ENCODE data around the gene GRID1. TPM values are rescaled to one million over a fixed set of nuclear protein-coding genes. Genes with fewer than 3 reads are reported as not detected.
A peak's percentile ranks its signal among the peaks of the same experiment; 100 is the strongest.

Gene GRID1
- polyA plus RNA-seq, 1 of the 3 experiments (the other 2 are of a cell fraction), result 0.13 TPM

- no peaks in the 10 kb centered on the region for H3K9me2 ChIP-seq
- no peak for DNase-seq
- no peak overlapping the region for H3K27ac ChIP-seq (ENCODE audit: low read depth in 2 of 2, low read length in 1 of 2)
- H3K27me3 ChIP-seq (ENCODE audit: insufficient read depth), result no peaks in the 10 kb centered on the region
- no peak overlapping the region for H3K9ac ChIP-seq
- H3K36me3 ChIP-seq (replicated peaks in 1 of 2; ENCODE audit: control insufficient read depth in 1 of 2, insufficient read depth in 2 of 2, low read length in 1 of 2), result no peaks in the 10 kb centered on the region
- TF ChIP-seq MAX (IDR thresholded peaks at IDR 0.05; ENCODE audit: low read depth), result no peak
- TF ChIP-seq TCF12 (IDR thresholded peaks at IDR 0.05), result no peak
- TF ChIP-seq SIN3A (IDR thresholded peaks at IDR 0.05; ENCODE audit: borderline replicate concordance, low read depth, low read length), result no peak
- TF ChIP-seq NFIC (IDR thresholded peaks at IDR 0.05; ENCODE audit: borderline replicate concordance), result no peak
- TF ChIP-seq EP300 (IDR thresholded peaks at IDR 0.05; ENCODE audit: borderline replicate concordance in 1 of 2, low read depth in 1 of 2, low read length in 1 of 2), result no peak
- no peak for TF ChIP-seq MEF2A (IDR thresholded peaks at IDR 0.05; ENCODE audit: borderline replicate concordance, low read depth)
- TF ChIP-seq TEAD4 (IDR thresholded peaks at IDR 0.05; ENCODE audit: borderline replicate concordance, insufficient read depth), result no peak
- TF ChIP-seq POLR2AphosphoS5 (IDR thresholded peaks at IDR 0.05; ENCODE audit: low read depth, low read length), result no peak
- no peak for TF ChIP-seq FOXJ3 (CRISPR knock-in tag; IDR thresholded peaks at IDR 0.05)
- TF ChIP-seq, protein P1, sequence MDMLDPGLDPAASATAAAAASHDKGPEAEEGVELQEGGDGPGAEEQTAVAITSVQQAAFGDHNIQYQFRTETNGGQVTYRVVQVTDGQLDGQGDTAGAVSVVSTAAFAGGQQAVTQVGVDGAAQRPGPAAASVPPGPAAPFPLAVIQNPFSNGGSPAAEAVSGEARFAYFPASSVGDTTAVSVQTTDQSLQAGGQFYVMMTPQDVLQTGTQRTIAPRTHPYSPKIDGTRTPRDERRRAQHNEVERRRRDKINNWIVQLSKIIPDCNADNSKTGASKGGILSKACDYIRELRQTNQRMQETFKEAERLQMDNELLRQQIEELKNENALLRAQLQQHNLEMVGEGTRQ (IDR thresholded peaks at IDR 0.05; ENCODE audit: borderline replicate concordance, low read depth, low read length), result no peak
- no peak overlapping the region for H2AFZ ChIP-seq (ENCODE audit: low read depth)
- H3K79me2 ChIP-seq (ENCODE audit: insufficient read depth), result no peaks in the 10 kb centered on the region
- H3K4me3 ChIP-seq (ENCODE audit: low read depth in 2 of 2, low read length in 1 of 2), result no peak overlapping the region
- no peaks in the 10 kb centered on the region for H4K20me1 ChIP-seq (ENCODE audit: insufficient read depth)
- H3K9me3 ChIP-seq, result no peaks in the 10 kb centered on the region
- no peaks in the 10 kb centered on the region for H3F3A ChIP-seq (replicated peaks; ENCODE audit: insufficient read depth)
- no peak overlapping the region for H3K4me2 ChIP-seq
- peaks cover 0 to 8% of the 10 kb centered on the region in 2 experiments; a peak in 1 of 4 replicates for H3K4me1 ChIP-seq (ENCODE audit: control insufficient read depth in 1 of 2, insufficient read depth in 2 of 2, low read depth in 1 of 2, low read length in 1 of 2)
- 45% methylated on average over 6 of the region's 6 CpGs for WGBS (ENCODE audit: low lambda C conversion rate)
- ChIA-PET CTCF (interaction anchor here (0.8 to 1.2 kb wide), 4 partner anchors 73 to 232 kb away, joined by 3 to 4 read pairs (median 3); no protein-coding TSS in a partner anchor), POLR2A (interaction anchor here (0.6 to 1.1 kb wide), 2 partner anchors 73 to 119 kb away, joined by 3 to 5 read pairs; no protein-coding TSS in a partner anchor)
Measured at GRCh38 chr10:86227501-86228258, 138.9 kb downstream of the GRID1 start.

- no peak overlapping the region for H3K4me2 ChIP-seq
- peak; percentile 60 for DNase-seq
- no peaks in the 10 kb centered on the region for H3K9me3 ChIP-seq
- H3K27ac ChIP-seq (ENCODE audit: low read depth in 2 of 2, low read length in 1 of 2), result peak overlapping the region in 1 of 2 experiments; percentile 18; a peak in 1 of 4 replicates
- no peaks in the 10 kb centered on the region for H3K79me2 ChIP-seq (ENCODE audit: insufficient read depth)
- H3K36me3 ChIP-seq (replicated peaks in 1 of 2; ENCODE audit: control insufficient read depth in 1 of 2, insufficient read depth in 2 of 2, low read length in 1 of 2), result no peaks in the 10 kb centered on the region
- no peaks in the 10 kb centered on the region for H3K9me2 ChIP-seq
- no peaks in the 10 kb centered on the region for H4K20me1 ChIP-seq (ENCODE audit: insufficient read depth)
- ChIA-PET POLR2A (interaction anchor here (1.1 kb wide), 1 partner anchor 119 kb away, joined by 5 read pairs; no protein-coding TSS in a partner anchor), CTCF (interaction anchor here (0.8 to 1.2 kb wide), 4 partner anchors 72 to 231 kb away, joined by 3 to 4 read pairs (median 3); no protein-coding TSS in a partner anchor)
- 50% methylated on average over 1 of the region's 3 CpGs for WGBS (ENCODE audit: low lambda C conversion rate)
- H2AFZ ChIP-seq (ENCODE audit: low read depth), result no peak overlapping the region
- peaks cover 0 to 8% of the 10 kb centered on the region in 2 experiments; a peak in 1 of 4 replicates for H3K4me1 ChIP-seq (ENCODE audit: control insufficient read depth in 1 of 2, insufficient read depth in 2 of 2, low read depth in 1 of 2, low read length in 1 of 2)
- H3K9ac ChIP-seq, result no peak overlapping the region
- TF ChIP-seq GATA2 (CRISPR knock-in tag; IDR thresholded peaks at IDR 0.05), result peak; percentile 48
- TF ChIP-seq NRF1 (IDR thresholded peaks at IDR 0.05; ENCODE audit: low read depth, low read length), result no peak
- TF ChIP-seq RAD21 (IDR thresholded peaks at IDR 0.05; ENCODE audit: low read length), result peak; percentile 42
- no peak overlapping the region for H3K4me3 ChIP-seq (ENCODE audit: low read depth in 2 of 2, low read length in 1 of 2)
- H3F3A ChIP-seq (replicated peaks; ENCODE audit: insufficient read depth), result no peaks in the 10 kb centered on the region
- H3K27me3 ChIP-seq (ENCODE audit: insufficient read depth), result no peaks in the 10 kb centered on the region
Measured at GRCh38 chr10:86226781-86227201, 139.8 kb downstream of the GRID1 start.
